ENCODE results near the gene TIAM1.
A peak's percentile ranks its signal among the peaks of the same experiment; 100 is the strongest.

The TIAM1 gene

GRCh38 chr21:31151156-31152045 lies 192.7 kb downstream of the TIAM1 start:
- no peaks in the 10 kb centered on the region for H3K9me3 Mint-ChIP-seq
- H3K4me1 Mint-ChIP-seq: peaks cover 87% of the 10 kb centered on the region
- no peaks in the 10 kb centered on the region for H3K27me3 Mint-ChIP-seq
- H3K4me3 Mint-ChIP-seq: no peak overlapping the region
- H3K36me3 Mint-ChIP-seq: peaks cover 59% of the 10 kb centered on the region
- H3K27ac Mint-ChIP-seq: peak overlapping the region; percentile 79

GRCh38 chr21:31145274-31145673 lies 198.8 kb downstream of the TIAM1 start:
- no peak overlapping the region for H3K4me3 Mint-ChIP-seq
- H3K27me3 Mint-ChIP-seq: no peaks in the 10 kb centered on the region
- H3K27ac Mint-ChIP-seq: peak overlapping the region; percentile 18
- peaks cover 54% of the 10 kb centered on the region for H3K4me1 Mint-ChIP-seq
- no peaks in the 10 kb centered on the region for H3K9me3 Mint-ChIP-seq
- peaks cover 31% of the 10 kb centered on the region for H3K36me3 Mint-ChIP-seq

GRCh38 chr21:31143036-31143435 lies 201.0 kb downstream of the TIAM1 start:
- Mint-ChIP-seq H3K9me3 (no peaks in the 10 kb centered on the region), H3K36me3 (peaks cover 27% of the 10 kb centered on the region), H3K27ac (peak overlapping the region; percentile 8), H3K4me3 (no peak overlapping the region), H3K4me1 (peaks cover 44% of the 10 kb centered on the region), H3K27me3 (no peaks in the 10 kb centered on the region)

GRCh38 chr21:31142600-31142999 lies 201.5 kb downstream of the TIAM1 start:
- peaks cover 25% of the 10 kb centered on the region for H3K36me3 Mint-ChIP-seq
- H3K4me3 Mint-ChIP-seq: no peak overlapping the region
- H3K9me3 Mint-ChIP-seq: no peaks in the 10 kb centered on the region
- H3K27ac Mint-ChIP-seq: no peak overlapping the region
- no peaks in the 10 kb centered on the region for H3K27me3 Mint-ChIP-seq
- H3K4me1 Mint-ChIP-seq: peaks cover 42% of the 10 kb centered on the region

- H3K4me3 Mint-ChIP-seq: no peak overlapping the region
- H3K36me3 Mint-ChIP-seq: peaks cover 25% of the 10 kb centered on the region
- H3K27ac Mint-ChIP-seq: no peak overlapping the region
- no peaks in the 10 kb centered on the region for H3K27me3 Mint-ChIP-seq
- H3K4me1 Mint-ChIP-seq: peaks cover 32% of the 10 kb centered on the region
- no peaks in the 10 kb centered on the region for H3K9me3 Mint-ChIP-seq
These were observed 202.6 kb downstream of the TIAM1 start for GRCh38 chr21:31141389-31142000.

- no peak overlapping the region for H3K4me3 Mint-ChIP-seq
- no peaks in the 10 kb centered on the region for H3K27me3 Mint-ChIP-seq
- H3K36me3 Mint-ChIP-seq: peaks cover 30% of the 10 kb centered on the region
- H3K27ac Mint-ChIP-seq: peak overlapping the region; percentile 30
- H3K9me3 Mint-ChIP-seq: no peaks in the 10 kb centered on the region
- H3K4me1 Mint-ChIP-seq: peaks cover 35% of the 10 kb centered on the region
These were observed 203.4 kb downstream of the TIAM1 start for GRCh38 chr21:31140676-31141075.

GRCh38 chr21:31140025-31140424 lies 204.0 kb downstream of the TIAM1 start:
- Mint-ChIP-seq H3K4me3 (no peak overlapping the region), H3K9me3 (no peaks in the 10 kb centered on the region), H3K27ac (no peak overlapping the region), H3K36me3 (peaks cover 32% of the 10 kb centered on the region), H3K4me1 (peaks cover 40% of the 10 kb centered on the region), H3K27me3 (no peaks in the 10 kb centered on the region)

GRCh38 chr21:31137960-31138359 lies 206.1 kb downstream of the TIAM1 start:
- Mint-ChIP-seq H3K9me3 (no peaks in the 10 kb centered on the region), H3K27me3 (no peaks in the 10 kb centered on the region), H3K27ac (no peak overlapping the region), H3K4me1 (peaks cover 61% of the 10 kb centered on the region), H3K4me3 (no peak overlapping the region), H3K36me3 (peaks cover 48% of the 10 kb centered on the region)

- no peak overlapping the region for H3K4me3 Mint-ChIP-seq
- H3K27me3 Mint-ChIP-seq: no peaks in the 10 kb centered on the region
- H3K4me1 Mint-ChIP-seq: peaks cover 65% of the 10 kb centered on the region
- H3K9me3 Mint-ChIP-seq: peaks cover 4% of the 10 kb centered on the region
- H3K36me3 Mint-ChIP-seq: peaks cover 53% of the 10 kb centered on the region
- peak overlapping the region; percentile 24 for H3K27ac Mint-ChIP-seq
These were observed 207.2 kb downstream of the TIAM1 start for GRCh38 chr21:31136891-31137290.

GRCh38 chr21:31135531-31136184 lies 208.4 kb downstream of the TIAM1 start:
- Mint-ChIP-seq H3K9me3 (peaks cover 4% of the 10 kb centered on the region), H3K4me1 (peaks cover 67% of the 10 kb centered on the region), H3K36me3 (peaks cover 56% of the 10 kb centered on the region), H3K4me3 (no peak overlapping the region), H3K27ac (no peak overlapping the region), H3K27me3 (no peaks in the 10 kb centered on the region)

- Mint-ChIP-seq H3K4me3 (peak overlapping the region; percentile 84), H3K36me3 (peaks cover 52% of the 10 kb centered on the region), H3K27me3 (no peaks in the 10 kb centered on the region), H3K9me3 (peaks cover 13% of the 10 kb centered on the region), H3K4me1 (peaks cover 62% of the 10 kb centered on the region), H3K27ac (peak overlapping the region; percentile 91)
These were observed 210.7 kb downstream of the TIAM1 start for GRCh38 chr21:31133243-31133830.

- H3K9me3 Mint-ChIP-seq: peaks cover 13% of the 10 kb centered on the region
- H3K27me3 Mint-ChIP-seq: no peaks in the 10 kb centered on the region
- peaks cover 53% of the 10 kb centered on the region for H3K36me3 Mint-ChIP-seq
- peak overlapping the region; percentile 84 for H3K4me3 Mint-ChIP-seq
- peaks cover 62% of the 10 kb centered on the region for H3K4me1 Mint-ChIP-seq
- peak overlapping the region; percentile 95 for H3K27ac Mint-ChIP-seq
These were observed 211.4 kb downstream of the TIAM1 start for GRCh38 chr21:31132574-31133242.

- Mint-ChIP-seq H3K4me1 (peaks cover 65% of the 10 kb centered on the region), H3K4me3 (peak overlapping the region; percentile 62), H3K9me3 (peaks cover 13% of the 10 kb centered on the region), H3K27me3 (no peaks in the 10 kb centered on the region), H3K36me3 (peaks cover 48% of the 10 kb centered on the region), H3K27ac (peak overlapping the region; percentile 87)
These were observed 213.2 kb downstream of the TIAM1 start for GRCh38 chr21:31130821-31131220.

GRCh38 chr21:31128234-31128633 lies 215.8 kb downstream of the TIAM1 start:
- Mint-ChIP-seq H3K9me3 (peaks cover 13% of the 10 kb centered on the region), H3K4me1 (peaks cover 41% of the 10 kb centered on the region), H3K27me3 (no peaks in the 10 kb centered on the region), H3K27ac (no peak overlapping the region), H3K36me3 (peaks cover 33% of the 10 kb centered on the region), H3K4me3 (no peak overlapping the region)

- Mint-ChIP-seq H3K4me1 (peaks cover 9% of the 10 kb centered on the region), H3K27ac (peak overlapping the region; percentile 13), H3K4me3 (no peak overlapping the region), H3K9me3 (no peaks in the 10 kb centered on the region), H3K36me3 (peaks cover 21% of the 10 kb centered on the region), H3K27me3 (no peaks in the 10 kb centered on the region)
These were observed 220.1 kb downstream of the TIAM1 start for GRCh38 chr21:31124010-31124409.

Measured in activated naive CD4-positive, alpha-beta T cell treated with anti-CD3 and anti-CD28 coated beads, Interleukin-2, amount 50 U/mL, for 24 hours (primary cell).